BLaER1 treated with 17β-estradiol and CSF1 and Interleukin-3, amounts not matched to agents 10 nM and 100 nM (cell line): Measurements from ENCODE around the gene CCR5.

Source experiments
- H3K27ac ChIP-seq, 11 experiments: shearing (Covaris generic); formaldehyde crosslinking; 2 replicates each; pipeline ENCODE4 v1.8.1; 2022
- H3K27me3 ChIP-seq, 11 experiments: shearing (Covaris generic); formaldehyde crosslinking; 2 replicates each; pipeline ENCODE4 v1.8.1; 2022
- H3K36me3 ChIP-seq, 11 experiments: shearing (Covaris generic); formaldehyde crosslinking; 2 replicates each; pipeline ENCODE4 v1.8.1; 2022
- H3K4me1 ChIP-seq, 10 experiments: shearing (Covaris generic); formaldehyde crosslinking; 2 replicates each; pipeline ENCODE4 v1.8.1; 2022
- H3K4me2 ChIP-seq, 11 experiments: shearing (Covaris generic); formaldehyde crosslinking; 2 replicates each; pipeline ENCODE4 v1.8.1; 2022
- H3K4me3 ChIP-seq, 10 experiments: shearing (Covaris generic); formaldehyde crosslinking; 2 replicates each; pipeline ENCODE4 v1.8.1; 2022
- H3K9ac ChIP-seq, 11 experiments: shearing (Covaris generic); formaldehyde crosslinking; 2 replicates each; pipeline ENCODE4 v1.8.1; 2022
- H3K9me3 ChIP-seq, 11 experiments: shearing (Covaris generic); formaldehyde crosslinking; replicated peaks in 1 of 11; 2 replicates each; pipeline ENCODE4 v1.8.1; 2022
- H4K20me1 ChIP-seq, 11 experiments: shearing (Covaris generic); formaldehyde crosslinking; 2 replicates each; pipeline ENCODE4 v1.8.1; 2022
- Cebpa-rat ChIP-seq, 11 experiments: shearing (Covaris generic); IDR thresholded peaks; 2 replicates each; pipeline ENCODE4 v1.8.1; 2022

CCR5 gene

GRCh38 chr3:46353647-46354410, 16.9 kb upstream of the CCR5 start, which contains the start of gene CCR2:
Gene CCR2 (plus strand): TSS chr3:46354111. CDS start chr3:46357528, 3,417 bp downstream.
- Histone ChIP-seq H3K36me3 (peaks cover 0 to 9% (median 0%) of the 10 kb centered on the region in 11 experiments; a peak in 4 of 22 replicates), H3K4me3 (peak within 1 kb of the TSS in 3 of 10 experiments; percentile 17 to 59 (median 23); a peak in 7 of 20 replicates), H3K4me1 (peaks cover 38 to 91% (median 51%) of the 10 kb centered on the region in 10 experiments), H3K27ac (peak within 1 kb of the TSS in 4 of 11 experiments; percentile 2 to 60 (median 33); a peak in 7 of 22 replicates), H4K20me1 (no peaks in the 10 kb centered on the region), H3K9ac (peak within 1 kb of the TSS in 3 of 11 experiments; percentile 19 to 51 (median 38); a peak in 4 of 22 replicates), H3K27me3 (no peaks in the 10 kb centered on the region), H3K4me2 (peak within 1 kb of the TSS in 10 of 11 experiments; percentile 20 to 92 (median 65); a peak in 19 of 22 replicates), H3K9me3 (no peaks in the 10 kb centered on the region)
- no peak for TF ChIP-seq Cebpa-rat (IDR thresholded peaks at IDR 0.05)

DNA sequence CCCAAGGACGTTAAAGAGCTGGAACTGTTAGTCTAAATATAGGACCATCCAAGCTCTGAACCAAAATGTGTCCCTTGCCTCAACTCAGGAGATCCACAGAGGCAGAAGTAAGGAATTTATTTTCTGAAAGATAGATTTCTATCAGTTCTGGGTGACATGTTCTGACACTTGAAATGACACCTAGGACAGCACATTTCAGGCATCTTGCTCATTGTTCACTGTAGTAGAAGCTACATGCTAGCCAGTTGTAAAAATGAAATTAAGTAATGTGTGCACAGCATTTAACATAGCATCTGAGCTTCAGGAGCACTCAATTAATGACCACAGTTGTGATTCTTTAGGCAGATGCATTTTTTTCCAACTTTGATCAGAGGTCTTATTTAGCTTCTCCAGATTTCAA, 16.3 kb upstream of the CCR5 start:
- Histone ChIP-seq H3K9me3 (no peaks in the 10 kb centered on the region), H3K9ac (peak overlapping the region in 3 of 11 experiments; percentile 19 to 51 (median 38); a peak in 4 of 22 replicates)

GRCh38 chr3:46354984-46355383, 15.8 kb upstream of the CCR5 start:
- Histone ChIP-seq H3K36me3 (peaks cover 0 to 9% (median 0%) of the 10 kb centered on the region in 11 experiments; a peak in 4 of 22 replicates), H3K9ac (no peak overlapping the region), H3K27ac (no peak overlapping the region), H3K4me2 (peak overlapping the region in 5 of 11 experiments; percentile 24 to 92 (median 84); a peak in 9 of 22 replicates), H3K4me3 (peak overlapping the region in 1 of 10 experiments; percentile 59; a peak in 1 of 20 replicates), H3K9me3 (no peaks in the 10 kb centered on the region), H3K27me3 (no peaks in the 10 kb centered on the region), H4K20me1 (no peaks in the 10 kb centered on the region), H3K4me1 (peaks cover 30 to 91% (median 47%) of the 10 kb centered on the region in 10 experiments)
- no peak for TF ChIP-seq Cebpa-rat (IDR thresholded peaks at IDR 0.05)

More for the DNA sequence above, 16.3 kb upstream of the CCR5 start:
- H4K20me1 ChIP-seq = no peaks in the 10 kb centered on the region
- H3K36me3 ChIP-seq = peaks cover 0 to 9% (median 0%) of the 10 kb centered on the region in 11 experiments; a peak in 4 of 22 replicates
- H3K27ac ChIP-seq = peak overlapping the region in 4 of 11 experiments; percentile 2 to 60 (median 33); a peak in 7 of 22 replicates
- H3K4me3 ChIP-seq = peak overlapping the region in 3 of 10 experiments; percentile 17 to 59 (median 23); a peak in 7 of 20 replicates
- peaks cover 32 to 91% (median 48%) of the 10 kb centered on the region in 10 experiments for H3K4me1 ChIP-seq
- no peak for TF ChIP-seq Cebpa-rat (IDR thresholded peaks at IDR 0.05)
- H3K27me3 ChIP-seq = no peaks in the 10 kb centered on the region
- H3K4me2 ChIP-seq = peak overlapping the region in 10 of 11 experiments; percentile 20 to 92 (median 65); a peak in 19 of 22 replicates

DNA sequence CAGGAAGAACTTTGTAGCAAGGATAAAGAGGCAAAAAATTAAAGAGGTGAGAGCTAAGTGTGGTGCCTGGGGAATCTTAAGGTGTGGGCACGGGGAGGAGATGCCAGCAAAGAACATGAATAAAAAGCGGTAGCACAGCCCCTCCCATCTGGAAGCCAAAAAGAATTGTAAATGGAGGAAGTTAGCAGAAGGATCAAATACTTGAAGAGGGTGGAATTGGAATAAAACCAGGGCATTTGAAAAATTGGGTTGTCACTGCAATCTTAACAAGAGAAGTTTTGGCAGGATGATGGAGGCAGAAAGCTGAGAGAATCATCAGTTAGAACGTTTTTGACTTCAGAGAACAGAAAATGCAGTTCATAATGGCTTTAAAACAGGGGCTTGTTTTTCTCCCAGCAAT, 14.5 kb upstream of the CCR5 start:
- Histone ChIP-seq H3K4me2 (peak overlapping the region in 5 of 11 experiments; percentile 24 to 92 (median 84); a peak in 7 of 22 replicates), H3K27me3 (no peaks in the 10 kb centered on the region), H3K27ac (no peak overlapping the region), H3K36me3 (peaks cover 0 to 9% (median 0%) of the 10 kb centered on the region in 11 experiments; a peak in 4 of 22 replicates), H3K9ac (no peak overlapping the region), H3K9me3 (no peaks in the 10 kb centered on the region), H3K4me1 (peaks cover 18 to 91% (median 43%) of the 10 kb centered on the region in 10 experiments), H3K4me3 (no peak overlapping the region), H4K20me1 (no peaks in the 10 kb centered on the region)
- no peak for TF ChIP-seq Cebpa-rat (IDR thresholded peaks at IDR 0.05)

DNA sequence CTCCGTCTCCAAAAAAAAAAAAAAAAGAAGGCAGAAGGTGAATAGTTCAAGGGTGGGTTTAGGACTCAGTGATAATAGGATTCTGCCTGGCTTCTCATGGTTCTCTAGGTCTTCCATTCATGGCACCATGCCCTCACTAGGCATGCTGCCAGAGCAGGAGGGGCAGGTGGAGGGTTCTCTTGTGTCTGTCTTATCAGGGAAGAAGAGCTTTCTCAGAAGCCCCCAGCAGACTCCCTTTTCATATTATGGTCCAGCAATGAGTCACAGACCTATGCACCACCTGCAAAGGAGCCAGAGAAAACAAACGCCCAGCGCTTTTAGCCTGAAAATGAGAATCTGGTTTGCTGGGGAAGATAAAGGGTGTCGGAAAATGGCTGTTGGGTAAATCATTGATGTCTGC, 13.8 kb upstream of the CCR5 start:
- no peaks in the 10 kb centered on the region for H3K27me3 ChIP-seq
- H3K9me3 ChIP-seq = no peaks in the 10 kb centered on the region
- peak overlapping the region in 4 of 11 experiments; percentile 18 to 92 (median 86); a peak in 6 of 22 replicates for H3K4me2 ChIP-seq
- no peak overlapping the region for H3K9ac ChIP-seq
- no peak for TF ChIP-seq Cebpa-rat (IDR thresholded peaks at IDR 0.05)
- H3K27ac ChIP-seq = no peak overlapping the region
- H3K4me1 ChIP-seq = peaks cover 18 to 91% (median 45%) of the 10 kb centered on the region in 10 experiments
- no peaks in the 10 kb centered on the region for H4K20me1 ChIP-seq
- H3K4me3 ChIP-seq = no peak overlapping the region
- peaks cover 0 to 9% (median 0%) of the 10 kb centered on the region in 11 experiments; a peak in 4 of 22 replicates for H3K36me3 ChIP-seq

DNA sequence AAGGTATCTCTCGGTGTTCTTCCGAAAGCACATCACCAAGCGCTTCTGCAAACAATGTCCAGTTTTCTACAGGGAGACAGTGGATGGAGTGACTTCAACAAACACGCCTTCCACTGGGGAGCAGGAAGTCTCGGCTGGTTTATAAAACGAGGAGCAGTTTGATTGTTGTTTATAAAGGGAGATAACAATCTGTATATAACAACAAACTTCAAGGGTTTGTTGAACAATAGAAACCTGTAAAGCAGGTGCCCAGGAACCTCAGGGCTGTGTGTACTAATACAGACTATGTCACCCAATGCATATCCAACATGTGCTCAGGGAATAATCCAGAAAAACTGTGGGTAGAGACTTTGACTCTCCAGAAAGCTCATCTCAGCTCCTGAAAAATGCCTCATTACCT, 12.3 kb upstream of the CCR5 start:
- H3K4me3 ChIP-seq = no peak overlapping the region
- H3K27ac ChIP-seq = no peak overlapping the region
- H3K4me1 ChIP-seq = peaks cover 15 to 91% (median 44%) of the 10 kb centered on the region in 10 experiments
- TF ChIP-seq Cebpa-rat (IDR thresholded peaks at IDR 0.05) = no peak
- H3K9ac ChIP-seq = no peak overlapping the region
- H4K20me1 ChIP-seq = no peaks in the 10 kb centered on the region; a peak in 1 of 22 replicates
- H3K27me3 ChIP-seq = no peaks in the 10 kb centered on the region
- peaks cover 0 to 17% (median 0%) of the 10 kb centered on the region in 11 experiments; a peak in 6 of 22 replicates for H3K36me3 ChIP-seq
- no peaks in the 10 kb centered on the region for H3K9me3 ChIP-seq
- peak overlapping the region in 2 of 11 experiments; percentile 75 to 86; a peak in 3 of 22 replicates for H3K4me2 ChIP-seq

- Histone ChIP-seq H3K27me3 (no peaks in the 10 kb centered on the region), H3K9me3 (0 out of 22 replicates have a peak, but pooled peaks cover 0 to under 1% (median 0%) of the 10 kb centered on the region in 11 experiments), H3K9ac (peak overlapping the region in 3 of 11 experiments; percentile 3 to 43 (median 32); a peak in 4 of 22 replicates), H3K27ac (peak overlapping the region in 7 of 11 experiments; percentile 19 to 70 (median 42); a peak in 11 of 22 replicates), H3K4me2 (peak overlapping the region in 7 of 11 experiments; percentile 5 to 86 (median 72); a peak in 13 of 22 replicates), H3K4me3 (no peak overlapping the region), H4K20me1 (no peaks in the 10 kb centered on the region; a peak in 1 of 22 replicates), H3K36me3 (peaks cover 0 to 31% (median 0%) of the 10 kb centered on the region in 11 experiments; a peak in 7 of 22 replicates), H3K4me1 (peaks cover 7 to 86% (median 31%) of the 10 kb centered on the region in 10 experiments; a peak in 17 of 20 replicates)
- no peak for TF ChIP-seq Cebpa-rat (IDR thresholded peaks at IDR 0.05)
Measured at GRCh38 chr3:46359733-46360493, 10.8 kb upstream of the CCR5 start.

DNA sequence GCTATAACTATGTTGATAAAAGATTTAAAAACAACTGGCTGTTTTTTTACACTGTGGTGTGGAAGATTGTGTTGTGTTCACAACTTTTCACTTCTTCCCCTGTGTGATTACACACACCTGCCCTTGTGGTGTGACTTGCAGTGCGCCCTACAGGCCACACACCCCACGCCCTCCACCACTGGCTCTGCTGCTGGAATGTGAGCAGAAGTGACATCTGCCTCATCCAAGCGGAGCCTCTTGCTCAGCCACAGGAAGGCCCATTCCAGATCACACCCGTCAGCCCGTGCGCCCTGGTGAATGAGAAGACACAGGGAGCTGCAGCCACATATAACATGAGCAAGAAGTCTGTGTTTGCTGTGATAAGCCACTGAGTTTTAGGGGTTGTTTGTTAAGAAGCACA, 9.8 kb upstream of the CCR5 start:
- 0 out of 22 replicates have a peak overlapping the region, but pooled peaks of 1 of the 11 experiments have one; percentile 58 for H3K9ac ChIP-seq
- H3K4me1 ChIP-seq = peaks cover 7 to 86% (median 30%) of the 10 kb centered on the region in 10 experiments; a peak in 17 of 20 replicates
- H3K36me3 ChIP-seq = peaks cover 0 to 41% (median 0%) of the 10 kb centered on the region in 11 experiments; a peak in 7 of 22 replicates
- TF ChIP-seq Cebpa-rat (IDR thresholded peaks at IDR 0.05) = no peak
- no peaks in the 10 kb centered on the region for H3K27me3 ChIP-seq
- peaks cover 0 to 10% (median 0%) of the 10 kb centered on the region in 11 experiments; a peak in 2 of 22 replicates for H3K9me3 ChIP-seq
- peak overlapping the region in 5 of 11 experiments; percentile 23 to 70 (median 35); a peak in 8 of 22 replicates for H3K27ac ChIP-seq
- H3K4me2 ChIP-seq = peak overlapping the region in 6 of 11 experiments; percentile 11 to 86 (median 74); a peak in 11 of 22 replicates
- no peak overlapping the region for H3K4me3 ChIP-seq
- H4K20me1 ChIP-seq = no peaks in the 10 kb centered on the region; a peak in 1 of 22 replicates
